Liver (tissue), 9 donors: ENCODE results near the gene SDK2. TPM values are rescaled to one million over a fixed set of nuclear protein-coding genes. Genes with fewer than 3 reads are reported as not detected.

Experiments used
- DNase-seq: peaks from one replicate; pipeline ENCODE4 v3.0.0-alpha.2; 2017; ENCODE audit warnings: low spot score
- H3K27ac ChIP-seq, 2 donors: one replicate each; pipeline ENCODE4 v1.7.0; 2013; ENCODE audit warnings: inconsistent platforms in 2 of 2, low read length in 2 of 2, control low read depth in 1 of 2, low read depth in 1 of 2, mild to moderate bottlenecking in 1 of 2
- H3K27me3 ChIP-seq, 4 donors: one replicate each; pipeline versions ENCODE4 v1.6.1 to v1.7.0; 2013; ENCODE audit warnings: low read length in 3 of 4, inconsistent platforms in 1 of 4, mild to moderate bottlenecking in 1 of 4, moderate library complexity in 1 of 4; ENCODE audit not compliant: control insufficient read depth in 4 of 4, insufficient read depth in 4 of 4
- H3K36me3 ChIP-seq, 4 donors: one replicate each; pipeline versions ENCODE4 v1.6.1 to v1.7.0; 2013; ENCODE audit warnings: low read length in 3 of 4, mild to moderate bottlenecking in 3 of 4, low read depth in 1 of 4, moderate library complexity in 1 of 4; ENCODE audit not compliant: control insufficient read depth in 4 of 4, insufficient read depth in 3 of 4
- H3K4me1 ChIP-seq, 4 donors: one replicate each; pipeline versions ENCODE4 v1.6.1 to v1.7.0; 2013; ENCODE audit warnings: low read length in 3 of 4, mild to moderate bottlenecking in 3 of 4, moderate library complexity in 1 of 4; ENCODE audit not compliant: control insufficient read depth in 4 of 4, insufficient read depth in 4 of 4
- H3K4me3 ChIP-seq, 3 donors: one replicate each; pipeline versions ENCODE4 v1.6.1 to v1.7.0; 2013; ENCODE audit warnings: low read length in 3 of 3, control low read depth in 1 of 3, low read depth in 1 of 3, mild to moderate bottlenecking in 1 of 3
- H3K9ac ChIP-seq, 2 donors: one replicate each; pipeline ENCODE4 v1.7.0; 2013; ENCODE audit warnings: low read length in 2 of 2, mild to moderate bottlenecking in 2 of 2, moderate library complexity in 2 of 2, control low read depth in 1 of 2, low read depth in 1 of 2
- H3K9me3 ChIP-seq, 4 donors: one replicate each; pipeline versions ENCODE4 v1.6.1 to v1.7.0; 2013; ENCODE audit warnings: low read length in 3 of 4; ENCODE audit not compliant: control insufficient read depth in 4 of 4
- ATF3 ChIP-seq: IDR thresholded peaks from 2 replicates; pipeline ENCODE4 v1.6.1; 2016; ENCODE audit warnings: antibody characterized with exemption
- CTCF ChIP-seq: fragments of 150-350 bp; IDR thresholded peaks from 2 replicates; pipeline ENCODE4 v1.5.1; 2017; ENCODE audit warnings: improper control_type of control experiment, low read depth, low read length; ENCODE audit not compliant: missing input control
- EGR1 ChIP-seq, 2 donors: IDR thresholded peaks; 2 replicates each; pipeline ENCODE4 v1.6.1; 2016 to 2018; ENCODE audit warnings: antibody characterized with exemption in 2 of 2, low read depth in 2 of 2
- FOXA1 ChIP-seq: IDR thresholded peaks from 2 replicates; pipeline ENCODE4 v1.6.1; 2016; ENCODE audit warnings: antibody characterized with exemption
- FOXA2 ChIP-seq: IDR thresholded peaks from 2 replicates; pipeline ENCODE4 v1.6.1; 2016; ENCODE audit warnings: antibody characterized with exemption
- GABPA ChIP-seq, 2 donors: IDR thresholded peaks in 1 of 2; conservative IDR thresholded peaks in 1 of 2; 2 replicates each; pipeline ENCODE4 v1.6.1; 2016; ENCODE audit warnings: antibody characterized with exemption in 2 of 2, mild to moderate bottlenecking in 1 of 2, moderate library complexity in 1 of 2
- HNF4A ChIP-seq, 2 donors: conservative IDR thresholded peaks; 2 replicates each; pipeline ENCODE4 v1.6.1; 2016; ENCODE audit warnings: antibody characterized with exemption in 2 of 2, mild to moderate bottlenecking in 2 of 2
- HNF4G ChIP-seq: IDR thresholded peaks from 2 replicates; pipeline ENCODE4 v1.6.1; 2016; ENCODE audit warnings: antibody characterized with exemption
- JUND ChIP-seq, 2 donors: IDR thresholded peaks; 2 replicates each; pipeline ENCODE4 v1.6.1; 2016; ENCODE audit warnings: antibody characterized with exemption in 2 of 2
- MAX ChIP-seq: IDR thresholded peaks from 2 replicates; pipeline ENCODE4 v1.6.1; 2016; ENCODE audit warnings: antibody characterized with exemption
- NR2F2 ChIP-seq: IDR thresholded peaks from 2 replicates; pipeline ENCODE4 v1.6.1; 2016; ENCODE audit warnings: antibody characterized with exemption
- RAD21 ChIP-seq, 2 donors: IDR thresholded peaks; 2 replicates each; pipeline ENCODE4 v1.6.1; 2016; ENCODE audit warnings: antibody characterized with exemption in 2 of 2, mild to moderate bottlenecking in 2 of 2
- REST ChIP-seq: IDR thresholded peaks from 2 replicates; pipeline ENCODE4 v1.6.1; 2016; ENCODE audit warnings: antibody characterized with exemption, mild to moderate bottlenecking
- RXRA ChIP-seq, 2 donors: IDR thresholded peaks; 2 replicates each; pipeline ENCODE4 v1.6.1; 2017 to 2018; ENCODE audit warnings: antibody characterized with exemption in 2 of 2, mild to moderate bottlenecking in 1 of 2
- SP1 ChIP-seq: IDR thresholded peaks from 2 replicates; pipeline ENCODE4 v1.6.1; 2018; ENCODE audit warnings: antibody characterized with exemption, mild to moderate bottlenecking
- TAF1 ChIP-seq: conservative IDR thresholded peaks from 2 replicates; pipeline ENCODE4 v1.6.1; 2016; ENCODE audit warnings: antibody characterized with exemption, mild to moderate bottlenecking
- YY1 ChIP-seq: IDR thresholded peaks from 2 replicates; pipeline ENCODE4 v1.6.1; 2016; ENCODE audit warnings: antibody characterized with exemption, mild to moderate bottlenecking
- ZBTB33 ChIP-seq: IDR thresholded peaks from 2 replicates; pipeline ENCODE4 v1.6.1; 2016; ENCODE audit warnings: antibody characterized with exemption
- WGBS: extraction: QIAGEN DNeasy Blood & Tissue Kit; methylation state at CpG from one replicate; pipeline ENCODE4 v1.1.7; 2013; 5-methylcytosine and 5-hydroxymethylcytosine counted together
- polyA plus RNA-seq, 2 donors: library from polyadenylated mRNA; stranded (reverse) in 1 of 2; unstranded in 1 of 2; fragments of 200-250 nt in 1 of 2; fragments of >200 nt in 1 of 2; fragmentation: Nextera tagmentation in 1 of 2; extraction: Ambion mirVana in 1 of 2; gene quantifications; one replicate each; pipeline versions ENCODE4 v1.2.1 to v1.2.3, GENCODE V29; 2013 to 2015
- total RNA-seq, 2 donors: library from RNA; depleted of rRNA; stranded (reverse); fragments of >200 nt; gene quantifications; one replicate each; pipeline ENCODE4 v1.2.3, GENCODE V29; 2014
- donor health status: healthy.
- donor health status: healthy.
- donor health status: healthy.
- donor health status: healthy.
- donor health status: healthy.

Gene SDK2
- total and polyA plus RNA-seq, 4 donors: 0.05 to 0.42 (median 0.10) TPM

GRCh38 chr17:73305845-73306836 lies 338.1 kb downstream of the SDK2 start:
- H3K4me3 ChIP-seq: no peak overlapping the region
- H3K36me3 ChIP-seq: no peaks in the 10 kb centered on the region
- H3K4me1 ChIP-seq: peaks cover 19 to 61% (median 37%) of the 10 kb centered on the region in 4 donors
- H3K9me3 ChIP-seq: no peaks in the 10 kb centered on the region
- no peak for TF ChIP-seq NR2F2
- TF ChIP-seq YY1: no peak
- no peak for TF ChIP-seq GABPA (IDR thresholded peaks at IDR 0.05 in 1 of 2, conservative IDR thresholded peaks at IDR 0.05 in 1 of 2)
- 59% methylated on average over 11 of the region's 11 CpGs for WGBS
- H3K27me3 ChIP-seq: no peaks in the 10 kb centered on the region
- DNase-seq: no peak
- H3K9ac ChIP-seq: peak overlapping the region; percentile 42 to 57
- H3K27ac ChIP-seq: peak overlapping the region; percentile 65 to 97

GRCh38 chr17:73304971-73305812 lies 339.1 kb downstream of the SDK2 start:
- Histone ChIP-seq H3K27ac (peak overlapping the region; percentile 65 to 85), H3K36me3 (no peaks in the 10 kb centered on the region), H3K27me3 (no peaks in the 10 kb centered on the region), H3K9ac (peak overlapping the region; percentile 42 to 57), H3K4me3 (peak overlapping the region in 2 of 3 donors; percentile 30 to 39), H3K9me3 (no peaks in the 10 kb centered on the region), H3K4me1 (peaks cover 23 to 67% (median 42%) of the 10 kb centered on the region in 4 donors)
- 18% methylated on average over 16 of the region's 16 CpGs for WGBS
- TF ChIP-seq ATF3: no peak
- TF ChIP-seq CTCF: peak; percentile 23
- no peak for TF ChIP-seq YY1
- TF ChIP-seq GABPA (IDR thresholded peaks at IDR 0.05 in 1 of 2, conservative IDR thresholded peaks at IDR 0.05 in 1 of 2): peak; percentile 58 to 66
- no peak for TF ChIP-seq FOXA2
- peak; percentile 89 for TF ChIP-seq NR2F2
- peak; percentile 21 to 47 for TF ChIP-seq RXRA (IDR thresholded peaks at IDR 0.05)
- no peak for TF ChIP-seq FOXA1
- TF ChIP-seq HNF4G: no peak
- TF ChIP-seq RAD21 (IDR thresholded peaks at IDR 0.05): peak in 1 of 2 donors; percentile 40
- no peak for TF ChIP-seq EGR1 (IDR thresholded peaks at IDR 0.05; ENCODE audit: low read depth in 2 of 2)
- TF ChIP-seq SP1: peak; percentile 49
- TF ChIP-seq JUND (IDR thresholded peaks at IDR 0.05): no peak
- no peak for TF ChIP-seq REST
- no peak for TF ChIP-seq ZBTB33
- TF ChIP-seq TAF1: no peak
- TF ChIP-seq HNF4A (conservative IDR thresholded peaks at IDR 0.05): no peak
- TF ChIP-seq MAX: peak; percentile 4
- peak; percentile 55 for DNase-seq
